H1 (cell line): Measurements from ENCODE around the gene PELI2. TPM values are rescaled to one million over a fixed set of nuclear protein-coding genes. Genes with fewer than 3 reads are reported as not detected.

Source experiments
- EGR1 ChIP-seq: IDR thresholded peaks from 2 replicates; pipeline ENCODE4 v1.6.1; 2011; ENCODE audit warnings: low read depth, low read length, borderline replicate concordance
- SP4 ChIP-seq: IDR thresholded peaks from 2 replicates; pipeline ENCODE4 v1.6.1; 2012; ENCODE audit warnings: low read length, inconsistent platforms
- SUZ12 ChIP-seq: fragments of 200-600 bp; sonication (generic); IDR thresholded peaks from 2 replicates; pipeline ENCODE4 v1.6.1; 2012; ENCODE audit warnings: mild to moderate bottlenecking, inconsistent platforms, low read length, moderate library complexity, mixed read lengths
- TAF1 ChIP-seq: IDR thresholded peaks from 2 replicates; pipeline ENCODE4 v1.6.1; 2011; ENCODE audit warnings: mild to moderate bottlenecking, low read depth, low read length
- TBP ChIP-seq: IDR thresholded peaks from 2 replicates; pipeline ENCODE4 v1.6.1; 2011; ENCODE audit warnings: low read depth, low read length, improper control_type of control experiment
- polyA plus RNA-seq, 7 experiments: library from polyadenylated mRNA; depleted of rRNA in 3 of 7; stranded (reverse) in 5 of 7; unstranded in 2 of 7; fragments of >200 nt in 5 of 7; fragments of 200-250 nt in 2 of 7; gene quantifications; 1 replicate in 5 of 7; 2 replicates in 1 of 7; 4 replicates in 1 of 7; pipeline versions ENCODE4 v1.2.1 to v1.2.3, GENCODE V29; 2011 to 2013; ENCODE audit warnings: missing spikeins in 2 of 7, mixed read lengths in 2 of 7
- total RNA-seq: library from RNA; stranded (reverse); fragmentation: NEBNext Ultra II Directional; extraction: Animal tissue kit (Norgen Biotek cat#: 25700); gene quantifications from 2 replicates; pipeline ENCODE4 v1.2.1, GENCODE V29; 2021
- TF ChIP-seq, protein P1 (sequence below): fragments of 300-600 bp; sonication (generic); IDR thresholded peaks from 2 replicates; pipeline ENCODE4 v1.7.1; 2012; ENCODE audit warnings: low read length, moderate library complexity, mild to moderate bottlenecking, inconsistent platforms; ENCODE audit not compliant: insufficient replicate concordance

PELI2 gene
- total and polyA plus RNA-seq, 2 of the 8 experiments (the other 6 are each of a cell fraction or from before 2014, with no cell fraction given): 14.6 to 25.7 TPM

- TF ChIP-seq, protein P1, sequence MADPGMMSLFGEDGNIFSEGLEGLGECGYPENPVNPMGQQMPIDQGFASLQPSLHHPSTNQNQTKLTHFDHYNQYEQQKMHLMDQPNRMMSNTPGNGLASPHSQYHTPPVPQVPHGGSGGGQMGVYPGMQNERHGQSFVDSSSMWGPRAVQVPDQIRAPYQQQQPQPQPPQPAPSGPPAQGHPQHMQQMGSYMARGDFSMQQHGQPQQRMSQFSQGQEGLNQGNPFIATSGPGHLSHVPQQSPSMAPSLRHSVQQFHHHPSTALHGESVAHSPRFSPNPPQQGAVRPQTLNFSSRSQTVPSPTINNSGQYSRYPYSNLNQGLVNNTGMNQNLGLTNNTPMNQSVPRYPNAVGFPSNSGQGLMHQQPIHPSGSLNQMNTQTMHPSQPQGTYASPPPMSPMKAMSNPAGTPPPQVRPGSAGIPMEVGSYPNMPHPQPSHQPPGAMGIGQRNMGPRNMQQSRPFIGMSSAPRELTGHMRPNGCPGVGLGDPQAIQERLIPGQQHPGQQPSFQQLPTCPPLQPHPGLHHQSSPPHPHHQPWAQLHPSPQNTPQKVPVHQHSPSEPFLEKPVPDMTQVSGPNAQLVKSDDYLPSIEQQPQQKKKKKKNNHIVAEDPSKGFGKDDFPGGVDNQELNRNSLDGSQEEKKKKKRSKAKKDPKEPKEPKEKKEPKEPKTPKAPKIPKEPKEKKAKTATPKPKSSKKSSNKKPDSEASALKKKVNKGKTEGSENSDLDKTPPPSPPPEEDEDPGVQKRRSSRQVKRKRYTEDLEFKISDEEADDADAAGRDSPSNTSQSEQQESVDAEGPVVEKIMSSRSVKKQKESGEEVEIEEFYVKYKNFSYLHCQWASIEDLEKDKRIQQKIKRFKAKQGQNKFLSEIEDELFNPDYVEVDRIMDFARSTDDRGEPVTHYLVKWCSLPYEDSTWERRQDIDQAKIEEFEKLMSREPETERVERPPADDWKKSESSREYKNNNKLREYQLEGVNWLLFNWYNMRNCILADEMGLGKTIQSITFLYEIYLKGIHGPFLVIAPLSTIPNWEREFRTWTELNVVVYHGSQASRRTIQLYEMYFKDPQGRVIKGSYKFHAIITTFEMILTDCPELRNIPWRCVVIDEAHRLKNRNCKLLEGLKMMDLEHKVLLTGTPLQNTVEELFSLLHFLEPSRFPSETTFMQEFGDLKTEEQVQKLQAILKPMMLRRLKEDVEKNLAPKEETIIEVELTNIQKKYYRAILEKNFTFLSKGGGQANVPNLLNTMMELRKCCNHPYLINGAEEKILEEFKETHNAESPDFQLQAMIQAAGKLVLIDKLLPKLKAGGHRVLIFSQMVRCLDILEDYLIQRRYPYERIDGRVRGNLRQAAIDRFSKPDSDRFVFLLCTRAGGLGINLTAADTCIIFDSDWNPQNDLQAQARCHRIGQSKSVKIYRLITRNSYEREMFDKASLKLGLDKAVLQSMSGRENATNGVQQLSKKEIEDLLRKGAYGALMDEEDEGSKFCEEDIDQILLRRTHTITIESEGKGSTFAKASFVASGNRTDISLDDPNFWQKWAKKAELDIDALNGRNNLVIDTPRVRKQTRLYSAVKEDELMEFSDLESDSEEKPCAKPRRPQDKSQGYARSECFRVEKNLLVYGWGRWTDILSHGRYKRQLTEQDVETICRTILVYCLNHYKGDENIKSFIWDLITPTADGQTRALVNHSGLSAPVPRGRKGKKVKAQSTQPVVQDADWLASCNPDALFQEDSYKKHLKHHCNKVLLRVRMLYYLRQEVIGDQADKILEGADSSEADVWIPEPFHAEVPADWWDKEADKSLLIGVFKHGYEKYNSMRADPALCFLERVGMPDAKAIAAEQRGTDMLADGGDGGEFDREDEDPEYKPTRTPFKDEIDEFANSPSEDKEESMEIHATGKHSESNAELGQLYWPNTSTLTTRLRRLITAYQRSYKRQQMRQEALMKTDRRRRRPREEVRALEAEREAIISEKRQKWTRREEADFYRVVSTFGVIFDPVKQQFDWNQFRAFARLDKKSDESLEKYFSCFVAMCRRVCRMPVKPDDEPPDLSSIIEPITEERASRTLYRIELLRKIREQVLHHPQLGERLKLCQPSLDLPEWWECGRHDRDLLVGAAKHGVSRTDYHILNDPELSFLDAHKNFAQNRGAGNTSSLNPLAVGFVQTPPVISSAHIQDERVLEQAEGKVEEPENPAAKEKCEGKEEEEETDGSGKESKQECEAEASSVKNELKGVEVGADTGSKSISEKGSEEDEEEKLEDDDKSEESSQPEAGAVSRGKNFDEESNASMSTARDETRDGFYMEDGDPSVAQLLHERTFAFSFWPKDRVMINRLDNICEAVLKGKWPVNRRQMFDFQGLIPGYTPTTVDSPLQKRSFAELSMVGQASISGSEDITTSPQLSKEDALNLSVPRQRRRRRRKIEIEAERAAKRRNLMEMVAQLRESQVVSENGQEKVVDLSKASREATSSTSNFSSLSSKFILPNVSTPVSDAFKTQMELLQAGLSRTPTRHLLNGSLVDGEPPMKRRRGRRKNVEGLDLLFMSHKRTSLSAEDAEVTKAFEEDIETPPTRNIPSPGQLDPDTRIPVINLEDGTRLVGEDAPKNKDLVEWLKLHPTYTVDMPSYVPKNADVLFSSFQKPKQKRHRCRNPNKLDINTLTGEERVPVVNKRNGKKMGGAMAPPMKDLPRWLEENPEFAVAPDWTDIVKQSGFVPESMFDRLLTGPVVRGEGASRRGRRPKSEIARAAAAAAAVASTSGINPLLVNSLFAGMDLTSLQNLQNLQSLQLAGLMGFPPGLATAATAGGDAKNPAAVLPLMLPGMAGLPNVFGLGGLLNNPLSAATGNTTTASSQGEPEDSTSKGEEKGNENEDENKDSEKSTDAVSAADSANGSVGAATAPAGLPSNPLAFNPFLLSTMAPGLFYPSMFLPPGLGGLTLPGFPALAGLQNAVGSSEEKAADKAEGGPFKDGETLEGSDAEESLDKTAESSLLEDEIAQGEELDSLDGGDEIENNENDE: no peak
- no peak for TF ChIP-seq SP4
- TF ChIP-seq TBP: no peak
- TF ChIP-seq TAF1: no peak
- no peak for TF ChIP-seq EGR1
- TF ChIP-seq SUZ12: no peak
Observed at GRCh38 chr14:56219666-56220413, 101.6 kb downstream of the PELI2 start (continued).
